Measurements from ENCODE around the gene SMIM35. TPM values are rescaled to one million over a fixed set of nuclear protein-coding genes. Genes with fewer than 3 reads are reported as not detected.

Gene SMIM35
- total and polyA plus RNA-seq, 11 donors: 0.21 TPM; not detected in 10

DNA sequence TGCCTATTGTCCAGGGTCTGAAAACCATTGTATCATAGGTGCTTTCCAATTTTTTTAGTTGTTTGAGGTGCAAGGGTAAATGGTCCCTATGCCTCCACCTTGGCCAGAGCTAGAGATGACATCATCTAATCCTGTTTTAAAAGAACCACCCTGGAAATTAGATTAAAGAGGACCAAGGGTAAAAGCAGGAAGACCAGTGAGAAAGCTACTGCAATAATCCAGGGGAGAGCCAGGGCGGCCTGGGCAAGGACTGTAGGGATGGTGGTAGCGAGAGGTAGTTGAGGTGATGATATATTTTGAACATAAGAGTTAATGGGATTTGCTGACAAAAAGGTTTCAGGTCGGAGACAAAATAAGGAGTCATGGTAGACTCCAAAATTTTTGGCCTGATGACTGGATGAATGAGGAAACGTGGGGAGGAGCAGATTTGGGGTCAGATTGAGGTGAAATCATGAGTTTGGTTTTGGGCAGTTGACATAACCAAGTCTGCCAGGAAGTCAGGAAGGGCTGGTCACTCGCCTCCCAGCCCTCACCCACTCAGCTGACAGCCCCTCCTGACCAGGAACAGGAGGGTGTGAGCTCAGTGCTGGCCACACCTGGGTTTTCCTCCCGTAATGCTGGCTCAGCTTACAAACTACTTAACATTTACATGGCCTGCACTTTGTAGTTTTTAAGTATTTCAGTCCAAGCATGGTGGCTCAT lies 42.9 kb upstream of the SMIM35 start:
- Histone ChIP-seq H3K36me3 (no peaks in the 10 kb centered on the region), H3K27ac (no peak overlapping the region), H3K27me3 (no peaks in the 10 kb centered on the region), H3K4me3 (no peak overlapping the region), H3K9me3 (no peaks in the 10 kb centered on the region), H3K4me1 (peaks cover 0 to 29% (median 0%) of the 10 kb centered on the region in 12 donors)
- intact Hi-C loops (cut with DNase I): no loop called here
- peak in 3 of 4 donors; percentile 34 to 50 (median 46) for ATAC-seq
- WGBS, 4 donors: 63 to 74% (median 68%) methylated on average over 6 of the region's 6 CpGs
- DNase-seq: no peak
- TF ChIP-seq CTCF (IDR thresholded peaks at IDR 0.05): no peak
- TF ChIP-seq POLR2A (IDR thresholded peaks at IDR 0.05): no peak

GRCh38 chr11:118128721-118129470 lies 42.1 kb upstream of the SMIM35 start:
- Histone ChIP-seq H3K9me3 (no peaks in the 10 kb centered on the region), H3K4me1 (peaks cover 0 to 29% (median 0%) of the 10 kb centered on the region in 12 donors), H3K27ac (peak overlapping the region in 1 of 12 donors; percentile 22), H3K36me3 (no peaks in the 10 kb centered on the region), H3K27me3 (no peaks in the 10 kb centered on the region), H3K4me3 (no peak overlapping the region)
- TF ChIP-seq POLR2A (IDR thresholded peaks at IDR 0.05) (no peak), CTCF (IDR thresholded peaks at IDR 0.05) (no peak)
- WGBS, 4 donors: 58 to 67% (median 64%) methylated on average over 11 of the region's 11 CpGs
- intact Hi-C loops (cut with DNase I): no loop called here
- ATAC-seq: peak in 3 of 4 donors; percentile 33 to 46 (median 41)
- DNase-seq: no peak

GRCh38 chr11:118128310-118128709 lies 41.5 kb upstream of the SMIM35 start:
- intact Hi-C loops (cut with DNase I): no loop called here
- no peak for TF ChIP-seq POLR2A (IDR thresholded peaks at IDR 0.05)
- TF ChIP-seq CTCF (IDR thresholded peaks at IDR 0.05): no peak
- Histone ChIP-seq H3K27ac (peak overlapping the region in 1 of 12 donors; percentile 22), H3K4me3 (no peak overlapping the region), H3K4me1 (peaks cover 0 to 29% (median 0%) of the 10 kb centered on the region in 12 donors), H3K27me3 (no peaks in the 10 kb centered on the region), H3K9me3 (no peaks in the 10 kb centered on the region), H3K36me3 (no peaks in the 10 kb centered on the region)
- 54 to 72% (median 67%) methylated on average over 4 of the region's 4 CpGs for WGBS, 4 donors
- no peak for ATAC-seq
- DNase-seq: no peak

DNA sequence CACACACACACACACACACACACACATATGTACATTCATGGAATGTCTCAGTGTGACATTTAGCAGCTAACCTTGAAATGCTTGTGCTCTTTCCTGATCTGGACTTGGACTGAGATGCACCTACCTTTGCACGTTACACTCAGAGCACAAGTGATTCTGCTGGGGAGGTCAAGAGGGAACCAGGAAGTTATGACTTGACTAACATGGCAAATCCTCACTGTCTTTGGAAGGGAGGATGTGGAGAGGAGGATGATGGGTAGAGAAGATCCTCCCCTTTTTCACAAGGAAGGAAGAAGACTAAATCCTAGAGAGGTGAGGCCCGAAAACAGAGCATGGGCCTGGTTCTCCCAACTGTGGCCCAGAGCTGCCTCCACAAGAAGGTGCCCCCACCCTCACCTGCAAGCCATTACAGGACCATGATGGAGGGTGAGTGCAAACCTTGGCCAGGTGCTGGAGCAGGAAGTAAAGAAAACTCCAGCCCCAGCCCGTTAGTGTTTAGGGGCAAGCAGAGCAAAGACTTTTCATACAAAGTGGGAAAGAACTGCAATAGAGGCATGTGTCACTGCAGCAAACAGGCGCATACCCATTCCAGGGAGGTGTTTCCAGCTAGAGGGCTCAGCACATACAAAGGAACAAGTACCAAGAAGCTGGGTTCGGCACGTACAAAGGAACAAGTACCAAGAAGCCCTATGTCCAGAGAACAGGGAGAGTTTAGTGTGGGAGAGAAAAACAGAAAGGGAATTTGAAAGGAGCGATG lies 39.5 kb upstream of the SMIM35 start:
- no peaks in the 10 kb centered on the region for H3K36me3 ChIP-seq
- no peak for DNase-seq
- no peak for TF ChIP-seq CTCF (IDR thresholded peaks at IDR 0.05)
- no peak for TF ChIP-seq POLR2A (IDR thresholded peaks at IDR 0.05)
- H3K27me3 ChIP-seq: no peaks in the 10 kb centered on the region
- no peak overlapping the region for H3K4me3 ChIP-seq
- no peak overlapping the region for H3K27ac ChIP-seq
- no peak for ATAC-seq
- 87 to 93% (median 91%) methylated on average over 7 of the region's 7 CpGs for WGBS, 4 donors
- H3K4me1 ChIP-seq: peaks cover 0 to 29% (median 0%) of the 10 kb centered on the region in 12 donors
- H3K9me3 ChIP-seq: no peaks in the 10 kb centered on the region
- intact Hi-C loops (cut with DNase I): no loop called here
